Endothelial cell of umbilical vein (primary cell): ENCODE results near the gene ADGRE3.

Experiments
- EZH2 ChIP-seq: IDR thresholded peaks from 2 replicates; pipeline ENCODE4 v1.6.1; 2012; ENCODE audit warnings: borderline replicate concordance, low read depth, mild to moderate bottlenecking, moderate library complexity, low read length, inconsistent platforms; ENCODE audit not compliant: severe bottlenecking
- POLR2A ChIP-seq: IDR thresholded peaks from 2 replicates; pipeline ENCODE4 v1.6.1; 2012; ENCODE audit warnings: low read depth, mild to moderate bottlenecking, control low read depth, low read length
- POLR2AphosphoS5 ChIP-seq: IDR thresholded peaks from 2 replicates; pipeline ENCODE4 v1.6.1; 2012; ENCODE audit warnings: low read depth, mild to moderate bottlenecking, control low read depth, low read length, moderate library complexity; ENCODE audit not compliant: insufficient read depth
- TF ChIP-seq, protein P1 (sequence below), 2 donors: IDR thresholded peaks; 1 replicate in 1 of 2; 2 replicates in 1 of 2; pipeline ENCODE4 v1.5.1; 2011; ENCODE audit warnings: low read length in 2 of 2, mild to moderate bottlenecking in 2 of 2, moderate library complexity in 2 of 2, control low read depth in 1 of 2, inconsistent platforms in 1 of 2, low read depth in 1 of 2; ENCODE audit not compliant: insufficient read depth in 1 of 2; ENCODE audit errors: extremely low read depth in 1 of 2

DNA sequence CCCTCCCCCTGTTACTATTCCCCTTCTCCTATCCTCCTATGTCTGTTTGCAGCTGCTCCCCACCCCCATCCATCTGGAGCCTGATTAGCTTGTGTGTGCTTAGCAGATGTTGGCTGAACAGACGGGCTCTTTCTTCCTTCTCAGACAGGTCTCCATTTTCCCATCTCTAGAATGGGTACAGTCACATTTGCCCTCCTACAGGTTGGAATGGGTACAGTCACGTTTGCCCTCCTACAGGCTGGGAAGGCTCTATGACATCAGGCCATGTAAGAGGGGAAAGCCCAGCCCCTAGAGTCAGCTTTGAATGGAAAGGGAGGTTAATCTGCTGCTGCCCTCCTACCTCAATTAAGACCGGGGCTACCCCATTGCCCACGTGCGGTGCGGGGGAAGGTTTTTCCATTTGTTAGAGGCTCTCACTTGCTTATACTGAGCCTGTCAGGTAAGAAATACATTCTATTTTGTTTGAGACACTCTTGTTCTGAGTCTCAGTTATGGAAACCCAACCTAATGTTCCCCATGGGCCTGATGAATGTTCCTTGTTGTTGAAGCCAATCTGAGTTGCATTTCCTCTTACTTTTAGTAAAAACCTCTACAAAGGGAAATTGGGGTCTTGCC lies 93.9 kb downstream of the ADGRE3 start:
- TF ChIP-seq, protein P1, sequence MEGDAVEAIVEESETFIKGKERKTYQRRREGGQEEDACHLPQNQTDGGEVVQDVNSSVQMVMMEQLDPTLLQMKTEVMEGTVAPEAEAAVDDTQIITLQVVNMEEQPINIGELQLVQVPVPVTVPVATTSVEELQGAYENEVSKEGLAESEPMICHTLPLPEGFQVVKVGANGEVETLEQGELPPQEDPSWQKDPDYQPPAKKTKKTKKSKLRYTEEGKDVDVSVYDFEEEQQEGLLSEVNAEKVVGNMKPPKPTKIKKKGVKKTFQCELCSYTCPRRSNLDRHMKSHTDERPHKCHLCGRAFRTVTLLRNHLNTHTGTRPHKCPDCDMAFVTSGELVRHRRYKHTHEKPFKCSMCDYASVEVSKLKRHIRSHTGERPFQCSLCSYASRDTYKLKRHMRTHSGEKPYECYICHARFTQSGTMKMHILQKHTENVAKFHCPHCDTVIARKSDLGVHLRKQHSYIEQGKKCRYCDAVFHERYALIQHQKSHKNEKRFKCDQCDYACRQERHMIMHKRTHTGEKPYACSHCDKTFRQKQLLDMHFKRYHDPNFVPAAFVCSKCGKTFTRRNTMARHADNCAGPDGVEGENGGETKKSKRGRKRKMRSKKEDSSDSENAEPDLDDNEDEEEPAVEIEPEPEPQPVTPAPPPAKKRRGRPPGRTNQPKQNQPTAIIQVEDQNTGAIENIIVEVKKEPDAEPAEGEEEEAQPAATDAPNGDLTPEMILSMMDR (IDR thresholded peaks at IDR 0.05; ENCODE audit: extremely low read depth in 1 of 2, insufficient read depth in 1 of 2, low read depth in 1 of 2, low read length in 2 of 2) = no peak
- TF ChIP-seq EZH2 (no peak), POLR2A (no peak), POLR2AphosphoS5 (no peak)
